HepG2 (cell line): ENCODE measurements around the gene RNASE11. TPM values are rescaled to one million over a fixed set of nuclear protein-coding genes. Genes with fewer than 3 reads are reported as not detected.

ENCODE experiments used
- AFF4 ChIP-seq: sonication (generic); formaldehyde crosslinking; IDR thresholded peaks from 2 replicates; pipeline ENCODE4 v1.4.0; 2020; ENCODE audit warnings: missing genetic modification reagents
- BCLAF1 ChIP-seq: fragments of 450-650 bp; IDR thresholded peaks from 2 replicates; pipeline ENCODE4 v1.6.1; 2017; ENCODE audit warnings: mild to moderate bottlenecking
- CAMTA2 ChIP-seq: sonication (generic); formaldehyde crosslinking; IDR thresholded peaks from 2 replicates; pipeline ENCODE4 v1.4.0; 2020; ENCODE audit warnings: mild to moderate bottlenecking, missing genetic modification reagents, borderline replicate concordance
- GTF3A ChIP-seq: sonication (generic); formaldehyde crosslinking; conservative IDR thresholded peaks from 2 replicates; pipeline ENCODE4 v1.4.0; 2020; ENCODE audit warnings: mild to moderate bottlenecking, missing genetic modification reagents
- HOXA3 ChIP-seq: sonication (generic); formaldehyde crosslinking; IDR thresholded peaks from 2 replicates; pipeline ENCODE4 v1.5.0; 2020; ENCODE audit warnings: missing genetic modification reagents
- NFE2L2 ChIP-seq: fragments of 150-350 bp; IDR thresholded peaks from 2 replicates; pipeline ENCODE4 v1.6.1; 2014; ENCODE audit warnings: low read length
- SRSF1 ChIP-seq: fragments of 200-400 bp; formaldehyde crosslinking; optimal IDR thresholded peaks from 2 replicates; pipeline ENCODE3; 2017; ENCODE audit warnings: mild to moderate bottlenecking, low read depth, low read length, moderate library complexity
- TFAP4 ChIP-seq: sonication (generic); IDR thresholded peaks from 2 replicates; pipeline ENCODE4 v1.6.1; 2016; ENCODE audit warnings: low read depth, borderline replicate concordance
- THAP11 ChIP-seq: IDR thresholded peaks from 2 replicates; pipeline ENCODE4 v1.6.1; 2016; ENCODE audit warnings: missing biosample characterization, missing genetic modification reagents
- ZFP41 ChIP-seq: sonication (generic); formaldehyde crosslinking; IDR thresholded peaks from 2 replicates; pipeline ENCODE4 v1.4.0; 2020; ENCODE audit warnings: mild to moderate bottlenecking, missing genetic modification reagents, borderline replicate concordance
- ZNF205 ChIP-seq: IDR thresholded peaks from 2 replicates; pipeline ENCODE4 v1.6.1; 2018; ENCODE audit warnings: missing biosample characterization, missing genetic modification reagents
- ZNF207 ChIP-seq: fragments of 450-650 bp; IDR thresholded peaks from 2 replicates; pipeline ENCODE4 v1.6.1; 2016; ENCODE audit warnings: antibody characterized with exemption, borderline replicate concordance
- ZNF329 ChIP-seq: sonication (generic); formaldehyde crosslinking; IDR thresholded peaks from 2 replicates; pipeline ENCODE4 v1.9.0; 2021; ENCODE audit warnings: low read depth, mild to moderate bottlenecking, missing genetic modification reagents
- ZNF501 ChIP-seq: sonication (generic); formaldehyde crosslinking; IDR thresholded peaks from 2 replicates; pipeline ENCODE4 v1.5.1; 2020; ENCODE audit warnings: mild to moderate bottlenecking, moderate library complexity, missing genetic modification reagents
- ZNF691 ChIP-seq: sonication (generic); formaldehyde crosslinking; IDR thresholded peaks from 2 replicates; pipeline ENCODE4 v1.4.0; 2020; ENCODE audit warnings: missing genetic modification reagents, low read depth, mild to moderate bottlenecking, borderline replicate concordance
- ZNF792 ChIP-seq: IDR thresholded peaks from 2 replicates; pipeline ENCODE4 v1.6.1; 2016
- polyA plus RNA-seq, 8 experiments: library from polyadenylated mRNA; depleted of rRNA in 3 of 8; stranded (reverse) in 7 of 8; unstranded in 1 of 8; fragments of >200 nt; fragmentation: Illumina TruSeq in 4 of 8; extraction: Trizol in 4 of 8; gene quantifications; 2 replicates each; pipeline versions ENCODE4 v1.2.1 to v1.2.3, GENCODE V29; 2011 to 2016; ENCODE audit warnings: low read depth in 4 of 8, missing spikeins in 1 of 8, mixed read lengths in 1 of 8; ENCODE audit not compliant: insufficient read depth in 1 of 8
- total RNA-seq, 5 experiments: library from RNA; depleted of rRNA; stranded (reverse); fragments of >200 nt; fragmentation: Illumina TruSeq; extraction: Trizol; gene quantifications; 2 replicates each; pipeline ENCODE4 v1.2.3, GENCODE V29; 2016; ENCODE audit warnings: low read depth in 1 of 5

Gene RNASE11
- total and polyA plus RNA-seq, 2 of the 13 experiments (the other 11 are each of a cell fraction or from before 2014, with no cell fraction given), result not detected

GRCh38 chr14:20606190-20606901, 18.5 kb upstream of the RNASE11 start (continued):
- no peak for TF ChIP-seq TFAP4
- no peak for TF ChIP-seq ZNF207
- no peak for TF ChIP-seq NFE2L2
- TF ChIP-seq ZNF691 (CRISPR knock-in tag), result 0 out of 2 replicates have a peak, but pooled peaks have one; percentile 71
- no peak for TF ChIP-seq GTF3A
- 0 out of 2 replicates have a peak, but pooled peaks have one; percentile 25 for TF ChIP-seq ZNF329 (CRISPR knock-in tag)
- no peak for TF ChIP-seq CAMTA2 (CRISPR knock-in tag)
- TF ChIP-seq ZFP41, result no peak
- TF ChIP-seq THAP11 (CRISPR knock-in tag), result no peak
- no peak for TF ChIP-seq BCLAF1
- TF ChIP-seq AFF4 (CRISPR knock-in tag), result no peak
- TF ChIP-seq ZNF792 (CRISPR knock-in tag), result peak; percentile 44; the same call in 1 of the 2 replicates
- TF ChIP-seq ZNF501 (CRISPR knock-in tag), result peak; percentile 66
- TF ChIP-seq HOXA3 (CRISPR knock-in tag), result peak; percentile 73
- TF ChIP-seq ZNF205 (CRISPR knock-in tag), result peak; percentile 51; the same call in 1 of the 2 replicates
- TF ChIP-seq SRSF1, result no peak
